SK-N-MC (cell line): ENCODE data around the gene NOSTRIN.

Experiments
- EZH2 ChIP-seq: fragments of 200-600 bp; sonication (generic); IDR thresholded peaks from one replicate; pipeline ENCODE4 v1.6.1; 2017; ENCODE audit warnings: antibody characterized with exemption
- POLR2AphosphoS5 ChIP-seq: IDR thresholded peaks from 2 replicates; pipeline ENCODE4 v1.6.1; 2012; ENCODE audit warnings: mild to moderate bottlenecking, low read depth, low read length, borderline replicate concordance

GRCh38 chr2:168819050-168819715, 16.7 kb downstream of the NOSTRIN start:
- no peak for TF ChIP-seq EZH2
- no peak for TF ChIP-seq POLR2AphosphoS5
